DMS114 treated with DMSO at 0.1 percent for 48 hours (cell line): ENCODE measurements around the gene F2RL3.
A peak's percentile ranks its signal among the peaks of the same experiment; 100 is the strongest.
"Not testable (repeated sequence)": the region's sequence is repeated elsewhere in the genome, so short reads cannot be mapped to it uniquely, and the experiment has no call there.

Experiments
- DNase-seq: peaks from one replicate; lab custom pipeline; 2025; ENCODE audit not compliant: unreplicated experiment; lab: John Stamatoyannopoulos, UW

The F2RL3 gene

GRCh38 chr19:16874250-16874977, 14.4 kb upstream of the F2RL3 start:
- no peak for DNase-seq

GRCh38 chr19:16874978-16875299, 13.9 kb upstream of the F2RL3 start:
- DNase-seq: not testable (repeated sequence)

- no peak for DNase-seq
Observed at GRCh38 chr19:16875584-16876555, 12.9 kb upstream of the F2RL3 start.

GRCh38 chr19:16876904-16877361, 11.9 kb upstream of the F2RL3 start:
- no peak for DNase-seq

- DNase-seq: no peak
Observed at GRCh38 chr19:16877581-16877980, 11.2 kb upstream of the F2RL3 start.

- DNase-seq: no peak
Observed at GRCh38 chr19:16878181-16878965, 10.4 kb upstream of the F2RL3 start.

GRCh38 chr19:16880884-16881554, 7.8 kb upstream of the F2RL3 start:
- no peak for DNase-seq

GRCh38 chr19:16882146-16882545, 6.7 kb upstream of the F2RL3 start:
- peak; percentile 12 for DNase-seq

- no peak for DNase-seq
Observed at GRCh38 chr19:16883522-16883921, 5.3 kb upstream of the F2RL3 start.

- DNase-seq: no peak
Observed at GRCh38 chr19:16885166-16885565, 3.6 kb upstream of the F2RL3 start.

- DNase-seq: no peak
Observed at GRCh38 chr19:16886305-16886880, 2.4 kb upstream of the F2RL3 start.

- DNase-seq: no peak
Observed at GRCh38 chr19:16887353-16888265, 1.2 kb upstream of the F2RL3 start.

- DNase-seq: no peak
Observed at GRCh38 chr19:16889366-16889882, 625 bp downstream of the F2RL3 start.

GRCh38 chr19:16889883-16890460, 1.2 kb downstream of the F2RL3 start:
- no peak for DNase-seq

- DNase-seq: no peak
Observed at GRCh38 chr19:16890461-16891184, 1.8 kb downstream of the F2RL3 start.

- DNase-seq: no peak
Observed at GRCh38 chr19:16891696-16892382, 3.0 kb downstream of the F2RL3 start.

- no peak for DNase-seq
Observed at GRCh38 chr19:16892436-16892835, 3.6 kb downstream of the F2RL3 start.
